Activated gamma-delta T cell (primary cell): ENCODE results near the gene PCBP3.
"Not testable (repeated sequence)": the region's sequence is repeated elsewhere in the genome, so short reads cannot be mapped to it uniquely, and the experiment has no call there.

Experiments
- DNase-seq: peaks from one replicate; lab custom pipeline; 2025; lab: John Stamatoyannopoulos, UW
- total RNA-seq, 2 donors: gene quantifications; one replicate each; lab custom pipeline; 2026; lab: John Stamatoyannopoulos, UW

PCBP3 gene
- 1.5 to 1.6 reads per million in 2 donors for total RNA-seq

GRCh38 chr21:45643021-45643980 is at the start of gene PCBP3:
Gene PCBP3 (plus strand): TSS chr21:45643725. CDS start chr21:45850086, 206,361 bp downstream.
- peak; percentile 65 for DNase-seq

GRCh38 chr21:45594721-45595489 is 48.6 kb upstream of the PCBP3 start:
- no peak for DNase-seq

- no peak for DNase-seq
Observed at GRCh38 chr21:45595574-45596295, 47.8 kb upstream of the PCBP3 start.

GRCh38 chr21:45596704-45597318 is 46.7 kb upstream of the PCBP3 start:
- DNase-seq, result no peak

- no peak for DNase-seq
Observed at GRCh38 chr21:45598109-45598508, 45.4 kb upstream of the PCBP3 start.

- no peak for DNase-seq
Observed at GRCh38 chr21:45598666-45599065, 44.9 kb upstream of the PCBP3 start.

GRCh38 chr21:45599146-45599581 is 44.4 kb upstream of the PCBP3 start:
- no peak for DNase-seq

GRCh38 chr21:45600248-45600647 is 43.3 kb upstream of the PCBP3 start:
- no peak for DNase-seq

- DNase-seq, result no peak
Observed at GRCh38 chr21:45601551-45601950, 42.0 kb upstream of the PCBP3 start.

- no peak for DNase-seq
Observed at GRCh38 chr21:45602106-45602505, 41.4 kb upstream of the PCBP3 start.

- no peak for DNase-seq
Observed at GRCh38 chr21:45603481-45603880, 40.0 kb upstream of the PCBP3 start.

- DNase-seq, result not testable (repeated sequence)
Observed at GRCh38 chr21:45604681-45605080, 38.8 kb upstream of the PCBP3 start.

- no peak for DNase-seq
Observed at GRCh38 chr21:45607021-45607908, 36.3 kb upstream of the PCBP3 start.

GRCh38 chr21:45607909-45608295 is 35.6 kb upstream of the PCBP3 start:
- no peak for DNase-seq

GRCh38 chr21:45608747-45609470 is 34.6 kb upstream of the PCBP3 start:
- DNase-seq, result not testable (repeated sequence)

GRCh38 chr21:45609616-45610015 is 33.9 kb upstream of the PCBP3 start:
- not testable (repeated sequence) for DNase-seq

- DNase-seq, result no peak
Observed at GRCh38 chr21:45611296-45611695, 32.2 kb upstream of the PCBP3 start.

- DNase-seq, result no peak
Observed at GRCh38 chr21:45611939-45612664, 31.4 kb upstream of the PCBP3 start.

GRCh38 chr21:45612665-45613019 is 30.9 kb upstream of the PCBP3 start:
- not testable (repeated sequence) for DNase-seq
